ENCODE data around the gene RXRA.

Gene RXRA

GRCh38 chr9:134377143-134377484 is 50.9 kb downstream of the RXRA start:
- TF ChIP-seq CTCF (IDR thresholded peaks at IDR 0.05; ENCODE audit: borderline replicate concordance, control extremely low read depth, extremely low read depth, insufficient read depth, missing control alignments), result no peak
- in situ Hi-C loops (cut with MboI; ENCODE audit: low sequenced_read_pairs, unreplicated experiment), result no loop called here
- DNase-seq (ENCODE audit: low spot score), result no peak

- in situ Hi-C loops (cut with MboI; ENCODE audit: low sequenced_read_pairs, unreplicated experiment), result no loop called here
- no peak for DNase-seq (ENCODE audit: low spot score)
- no peak for TF ChIP-seq CTCF (IDR thresholded peaks at IDR 0.05; ENCODE audit: borderline replicate concordance, control extremely low read depth, extremely low read depth, insufficient read depth, missing control alignments)
These were observed 51.7 kb downstream of the RXRA start for GRCh38 chr9:134377976-134378375.

- in situ Hi-C loops (cut with MboI; ENCODE audit: low sequenced_read_pairs, unreplicated experiment), result no loop called here
- TF ChIP-seq CTCF (IDR thresholded peaks at IDR 0.05; ENCODE audit: borderline replicate concordance, control extremely low read depth, extremely low read depth, insufficient read depth, missing control alignments), result no peak
- no peak for DNase-seq (ENCODE audit: low spot score)
These were observed 52.7 kb downstream of the RXRA start for GRCh38 chr9:134378901-134379338.

GRCh38 chr9:134379831-134380365 is 53.6 kb downstream of the RXRA start:
- DNase-seq (ENCODE audit: low spot score), result no peak
- in situ Hi-C loops (cut with MboI; ENCODE audit: low sequenced_read_pairs, unreplicated experiment), result no loop called here
- TF ChIP-seq CTCF (IDR thresholded peaks at IDR 0.05; ENCODE audit: borderline replicate concordance, control extremely low read depth, extremely low read depth, insufficient read depth, missing control alignments), result no peak

GRCh38 chr9:134380542-134381271 is 54.5 kb downstream of the RXRA start:
- TF ChIP-seq CTCF (IDR thresholded peaks at IDR 0.05; ENCODE audit: borderline replicate concordance, control extremely low read depth, extremely low read depth, insufficient read depth, missing control alignments), result no peak
- DNase-seq (ENCODE audit: low spot score), result no peak
- in situ Hi-C loops (cut with MboI; ENCODE audit: low sequenced_read_pairs, unreplicated experiment), result no loop called here

- DNase-seq (ENCODE audit: low spot score), result no peak
- TF ChIP-seq CTCF (IDR thresholded peaks at IDR 0.05; ENCODE audit: borderline replicate concordance, control extremely low read depth, extremely low read depth, insufficient read depth, missing control alignments), result no peak
- in situ Hi-C loops (cut with MboI; ENCODE audit: low sequenced_read_pairs, unreplicated experiment), result no loop called here
These were observed 55.0 kb downstream of the RXRA start for GRCh38 chr9:134381272-134381661.
